OCI-LY7 (cell line): Measurements from ENCODE around the gene PCGF3.

Experiments
- EZH2phosphoT487 ChIP-seq: fragments of 200-600 bp; sonication (generic); IDR thresholded peaks from 2 replicates; pipeline ENCODE4 v1.6.1; 2018; ENCODE audit warnings: low read depth, borderline replicate concordance, mild to moderate bottlenecking, mixed run types, antibody characterized with exemption, low read length, moderate library complexity, mixed read lengths
- TF ChIP-seq, protein P1 (sequence below): fragments of 200-600 bp; sonication (generic); conservative IDR thresholded peaks from 2 replicates; pipeline ENCODE4 v1.5.1; 2014; ENCODE audit warnings: mild to moderate bottlenecking, antibody characterized with exemption, low read length, moderate library complexity, mixed read lengths

GRCh38 chr4:763191-763810, 57.7 kb downstream of the PCGF3 start:
- TF ChIP-seq, protein P1, sequence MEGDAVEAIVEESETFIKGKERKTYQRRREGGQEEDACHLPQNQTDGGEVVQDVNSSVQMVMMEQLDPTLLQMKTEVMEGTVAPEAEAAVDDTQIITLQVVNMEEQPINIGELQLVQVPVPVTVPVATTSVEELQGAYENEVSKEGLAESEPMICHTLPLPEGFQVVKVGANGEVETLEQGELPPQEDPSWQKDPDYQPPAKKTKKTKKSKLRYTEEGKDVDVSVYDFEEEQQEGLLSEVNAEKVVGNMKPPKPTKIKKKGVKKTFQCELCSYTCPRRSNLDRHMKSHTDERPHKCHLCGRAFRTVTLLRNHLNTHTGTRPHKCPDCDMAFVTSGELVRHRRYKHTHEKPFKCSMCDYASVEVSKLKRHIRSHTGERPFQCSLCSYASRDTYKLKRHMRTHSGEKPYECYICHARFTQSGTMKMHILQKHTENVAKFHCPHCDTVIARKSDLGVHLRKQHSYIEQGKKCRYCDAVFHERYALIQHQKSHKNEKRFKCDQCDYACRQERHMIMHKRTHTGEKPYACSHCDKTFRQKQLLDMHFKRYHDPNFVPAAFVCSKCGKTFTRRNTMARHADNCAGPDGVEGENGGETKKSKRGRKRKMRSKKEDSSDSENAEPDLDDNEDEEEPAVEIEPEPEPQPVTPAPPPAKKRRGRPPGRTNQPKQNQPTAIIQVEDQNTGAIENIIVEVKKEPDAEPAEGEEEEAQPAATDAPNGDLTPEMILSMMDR = no peak
- TF ChIP-seq EZH2phosphoT487 = no peak
